T1000 (cell line): ENCODE measurements around the gene ADAM8.
"Not testable (repeated sequence)": the region's sequence is repeated elsewhere in the genome, so short reads cannot be mapped to it uniquely, and the experiment has no call there.

Experiments used
- DNase-seq: peaks from one replicate; lab custom pipeline; 2025; ENCODE audit warnings: mixed read lengths; lab: John Stamatoyannopoulos, UW

Gene ADAM8

GRCh38 chr10:133231244-133231945 lies 45.3 kb downstream of the ADAM8 start:
- DNase-seq: no peak

GRCh38 chr10:133230387-133231195 lies 46.1 kb downstream of the ADAM8 start:
- no peak for DNase-seq

GRCh38 chr10:133230044-133230361 lies 46.7 kb downstream of the ADAM8 start, which contains the start of gene UTF1:
UTF1 (plus strand) TSS chr10:133230217; CDS start chr10:133230289, 72 bp downstream.
- DNase-seq: no peak

- no peak for DNase-seq
These were observed 47.2 kb downstream of the ADAM8 start for GRCh38 chr10:133229265-133230043.

GRCh38 chr10:133227256-133227655 lies 49.4 kb downstream of the ADAM8 start:
- DNase-seq: no peak

- DNase-seq: no peak
These were observed 50.3 kb downstream of the ADAM8 start for GRCh38 chr10:133226251-133226808.

- no peak for DNase-seq
These were observed 50.9 kb downstream of the ADAM8 start for GRCh38 chr10:133225707-133226191.

GRCh38 chr10:133224756-133225372 lies 51.8 kb downstream of the ADAM8 start:
- DNase-seq: no peak

- no peak for DNase-seq
These were observed 52.6 kb downstream of the ADAM8 start for GRCh38 chr10:133224076-133224475.

GRCh38 chr10:133221756-133222155 lies 54.9 kb downstream of the ADAM8 start:
- DNase-seq: not testable (repeated sequence)

GRCh38 chr10:133221331-133221730 lies 55.3 kb downstream of the ADAM8 start:
- DNase-seq: no peak

- no peak for DNase-seq
These were observed 56.9 kb downstream of the ADAM8 start for GRCh38 chr10:133219782-133220181.

- no peak for DNase-seq
These were observed 57.8 kb downstream of the ADAM8 start for GRCh38 chr10:133218891-133219290.

GRCh38 chr10:133217800-133218589 lies 58.7 kb downstream of the ADAM8 start:
- no peak for DNase-seq

GRCh38 chr10:133216776-133217175 lies 59.9 kb downstream of the ADAM8 start:
- DNase-seq: no peak

- no peak for DNase-seq
These were observed 61.1 kb downstream of the ADAM8 start for GRCh38 chr10:133215586-133215985.

- DNase-seq: no peak
These were observed 61.9 kb downstream of the ADAM8 start for GRCh38 chr10:133214468-133215410.

GRCh38 chr10:133213641-133214467 lies 62.8 kb downstream of the ADAM8 start:
- DNase-seq: no peak
